DOHH2 (cell line): ENCODE data around the gene TICRR.

Source experiments
- EZH2phosphoT487 ChIP-seq: fragments of 200-600 bp; sonication (generic); IDR thresholded peaks from 2 replicates; pipeline ENCODE4 v1.6.1; 2017; ENCODE audit warnings: borderline replicate concordance, mild to moderate bottlenecking, antibody characterized with exemption, low read length, moderate library complexity, mixed read lengths
- TF ChIP-seq, protein P1 (sequence below): fragments of 200-600 bp; sonication (generic); IDR thresholded peaks from one replicate; pipeline ENCODE4 v1.5.1; 2014; ENCODE audit warnings: antibody characterized with exemption, mild to moderate bottlenecking, low read depth, low read length; ENCODE audit not compliant: poor library complexity, severe bottlenecking

DNA sequence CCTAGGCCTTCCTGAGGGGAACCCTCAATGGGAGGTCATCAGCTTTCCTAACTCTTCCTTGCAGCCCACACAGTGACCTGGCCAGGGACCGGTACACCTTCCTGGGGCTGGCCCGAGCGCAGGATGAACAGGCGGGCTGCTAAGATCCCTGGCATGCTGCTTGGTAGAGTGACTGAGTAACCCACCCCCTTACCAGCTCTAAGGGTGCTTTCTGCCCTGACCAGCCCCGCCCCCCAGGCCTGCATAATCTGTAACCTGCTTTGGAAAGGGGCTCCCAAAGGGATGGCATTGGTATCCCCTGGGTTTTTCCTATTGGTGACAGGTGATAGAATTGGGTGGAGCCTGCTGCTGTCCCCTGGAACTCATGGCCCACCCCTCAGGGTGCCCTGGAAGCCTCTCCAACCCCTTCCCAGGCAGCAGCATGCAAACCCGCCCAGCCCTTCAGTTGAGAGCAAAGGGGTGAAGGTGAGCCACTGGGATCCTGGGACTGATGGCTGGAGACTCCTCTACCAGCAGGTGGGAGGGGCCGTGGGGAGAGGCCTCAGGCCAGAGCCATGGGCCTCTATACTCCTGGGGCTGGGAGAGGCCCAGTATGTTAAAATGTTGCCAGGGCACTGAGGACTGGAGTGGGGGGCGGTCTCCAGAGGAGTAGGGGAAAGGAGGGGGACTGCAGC, 91.1 kb downstream of the TICRR start:
- TF ChIP-seq, protein P1, sequence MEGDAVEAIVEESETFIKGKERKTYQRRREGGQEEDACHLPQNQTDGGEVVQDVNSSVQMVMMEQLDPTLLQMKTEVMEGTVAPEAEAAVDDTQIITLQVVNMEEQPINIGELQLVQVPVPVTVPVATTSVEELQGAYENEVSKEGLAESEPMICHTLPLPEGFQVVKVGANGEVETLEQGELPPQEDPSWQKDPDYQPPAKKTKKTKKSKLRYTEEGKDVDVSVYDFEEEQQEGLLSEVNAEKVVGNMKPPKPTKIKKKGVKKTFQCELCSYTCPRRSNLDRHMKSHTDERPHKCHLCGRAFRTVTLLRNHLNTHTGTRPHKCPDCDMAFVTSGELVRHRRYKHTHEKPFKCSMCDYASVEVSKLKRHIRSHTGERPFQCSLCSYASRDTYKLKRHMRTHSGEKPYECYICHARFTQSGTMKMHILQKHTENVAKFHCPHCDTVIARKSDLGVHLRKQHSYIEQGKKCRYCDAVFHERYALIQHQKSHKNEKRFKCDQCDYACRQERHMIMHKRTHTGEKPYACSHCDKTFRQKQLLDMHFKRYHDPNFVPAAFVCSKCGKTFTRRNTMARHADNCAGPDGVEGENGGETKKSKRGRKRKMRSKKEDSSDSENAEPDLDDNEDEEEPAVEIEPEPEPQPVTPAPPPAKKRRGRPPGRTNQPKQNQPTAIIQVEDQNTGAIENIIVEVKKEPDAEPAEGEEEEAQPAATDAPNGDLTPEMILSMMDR = no peak
- no peak for TF ChIP-seq EZH2phosphoT487
